Spleen (tissue), 11 donors: Measurements from ENCODE around the gene ACSF3. TPM values are rescaled to one million over a fixed set of nuclear protein-coding genes. Genes with fewer than 3 reads are reported as not detected.

Experiments
- DNase-seq: peaks from one replicate; pipeline ENCODE4 v3.0.0-alpha.2; 2020
- H3K27ac ChIP-seq, 8 donors: fragments of 200-600 bp; sonication (generic) in 7 of 8; 1 replicate in 4 of 8; 2 replicates in 4 of 8; pipeline versions ENCODE4 v1.5.0 to v1.8.0; 2016 to 2021; ENCODE audit warnings: inconsistent platforms in 4 of 8, mild to moderate bottlenecking in 4 of 8, moderate library complexity in 1 of 8
- H3K27me3 ChIP-seq, 7 donors: fragments of 200-600 bp; sonication (generic) in 6 of 7; replicated peaks in 1 of 7; 1 replicate in 4 of 7; 2 replicates in 3 of 7; pipeline versions ENCODE4 v1.5.0 to v1.8.0; 2016 to 2021; ENCODE audit warnings: inconsistent platforms in 3 of 7, mild to moderate bottlenecking in 1 of 7
- H3K36me3 ChIP-seq, 6 donors: fragments of 200-600 bp; sonication (generic) in 5 of 6; 1 replicate in 4 of 6; 2 replicates in 2 of 6; pipeline versions ENCODE4 v1.5.0 to v1.8.0; 2016 to 2021; ENCODE audit warnings: inconsistent platforms in 2 of 6
- H3K4me1 ChIP-seq, 6 donors: fragments of 200-600 bp; sonication (generic) in 5 of 6; 1 replicate in 3 of 6; 2 replicates in 3 of 6; pipeline versions ENCODE4 v1.5.0 to v1.8.0; 2016 to 2021; ENCODE audit warnings: inconsistent platforms in 3 of 6
- H3K4me3 ChIP-seq, 8 donors: fragments of 200-600 bp; sonication (generic) in 7 of 8; 1 replicate in 4 of 8; 2 replicates in 4 of 8; pipeline versions ENCODE4 v1.5.0 to v1.8.0; 2016 to 2021; ENCODE audit warnings: inconsistent platforms in 4 of 8, mild to moderate bottlenecking in 4 of 8, moderate library complexity in 2 of 8
- H3K9me3 ChIP-seq, 8 donors: fragments of 200-600 bp; sonication (generic) in 7 of 8; 1 replicate in 4 of 8; 2 replicates in 4 of 8; pipeline versions ENCODE4 v1.5.0 to v1.8.0; 2016 to 2021; ENCODE audit warnings: inconsistent platforms in 4 of 8
- POLR2A ChIP-seq, 3 donors: fragments of 450-650 bp; IDR thresholded peaks; one replicate each; pipeline ENCODE4 v1.5.1; 2017; ENCODE audit warnings: antibody characterized with exemption in 3 of 3, mild to moderate bottlenecking in 1 of 3
- POLR2AphosphoS5 ChIP-seq, 3 donors: sonication (generic); formaldehyde crosslinking; IDR thresholded peaks; one replicate each; pipeline ENCODE4 v1.5.1; 2017; ENCODE audit warnings: antibody characterized with exemption in 3 of 3
- WGBS, 5 donors: extraction: QIAGEN DNeasy Blood & Tissue Kit in 3 of 5; methylation state at CpG; one replicate each; pipeline versions ENCODE4 v1.1.5 to v1.1.7; 2013 to 2018; 5-methylcytosine and 5-hydroxymethylcytosine counted together
- intact Hi-C: fragments of 100-400 bp; cut with DNase I; formaldehyde crosslinking; loops from one replicate; pipeline ENCODE4 v1.15.0; 2023; ENCODE audit warnings: low total_unique reads
- polyA plus RNA-seq, 3 donors: library from polyadenylated mRNA; stranded (reverse); fragments of 200-250 nt; gene quantifications; one replicate each; pipeline ENCODE4 v1.2.1, GENCODE V29; 2013
- total RNA-seq, 7 donors: library from RNA; depleted of rRNA in 3 of 7; stranded (reverse); fragments of >200 nt in 3 of 7; fragmentation: NEBNext Ultra II Directional in 4 of 7; extraction: Animal tissue kit (Norgen Biotek cat#: 25700) in 4 of 7; gene quantifications; one replicate each; pipeline versions ENCODE4 v1.1.0 to v1.2.1, GENCODE V29; 2016 to 2021
- TF ChIP-seq, protein P1 (sequence below), 11 experiments: fragments of 200-600 bp in 7 of 11; fragments of 450-650 bp in 4 of 11; sonication (generic) in 4 of 11; IDR thresholded peaks in 8 of 11; conservative IDR thresholded peaks in 3 of 11; 1 replicate in 7 of 11; 2 replicates in 4 of 11; pipeline versions ENCODE4 v1.4.0 to v1.8.0; 2016 to 2021; ENCODE audit warnings: antibody characterized with exemption in 11 of 11, inconsistent platforms in 4 of 11, mild to moderate bottlenecking in 1 of 11
- donor health status: healthy with polysubstance abuse.
- donor health status: DM: no; HTN: no; CAD: no; lungs with moderate emphysema.
- donor health status: DM: no; HTN: no; CAD: no.
- donor health status: Bipolar disorder and iron deficiency.
- donor health status: healthy.
- donor health status: DM: no; HTN: no; CAD: no.
- donor health status: DM: yes; HTN: yes; CAD: no.

ACSF3 gene
- total and polyA plus RNA-seq, 10 donors, result 35.4 to 68.1 (median 49.1) TPM

DNA sequence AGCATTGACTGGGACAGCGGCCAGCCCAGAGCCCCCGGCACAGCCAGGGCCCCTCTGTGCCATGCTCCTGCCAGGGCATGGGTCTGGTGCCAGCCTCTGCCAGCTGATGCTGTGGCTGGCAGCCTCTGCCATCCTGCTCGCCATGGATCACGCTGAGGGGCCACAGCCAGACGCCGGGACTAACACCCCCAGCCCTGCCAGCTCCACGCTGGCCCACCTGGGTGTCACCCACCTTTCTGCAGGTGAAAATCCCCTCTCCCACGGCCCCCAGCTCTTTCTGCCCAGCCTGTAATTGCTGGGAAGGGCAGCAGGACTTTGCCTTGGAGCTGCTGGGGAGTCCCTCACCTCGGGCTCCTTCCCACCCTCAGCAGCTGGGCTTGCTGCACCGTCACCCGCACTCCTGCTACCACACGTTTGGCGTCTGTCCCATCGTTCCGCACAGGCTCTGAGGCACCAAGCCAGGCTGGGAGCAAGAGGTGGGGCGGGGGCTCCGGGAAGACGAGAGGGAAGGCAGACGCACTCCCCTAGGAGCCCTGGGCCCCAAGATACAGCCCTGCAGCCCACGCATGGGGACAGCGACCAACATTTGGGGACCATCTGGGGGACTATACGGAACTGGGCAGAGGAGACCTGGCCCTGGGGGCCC is 42.0 kb upstream of the ACSF3 start:
- DNase-seq, result peak; percentile 60
- peaks cover 0 to 27% (median 3%) of the 10 kb centered on the region in 6 donors for H3K4me1 ChIP-seq
- WGBS, 5 donors, result 74 to 93% (median 84%) methylated on average over 13 to 22 of the region's 22 CpGs

DNA sequence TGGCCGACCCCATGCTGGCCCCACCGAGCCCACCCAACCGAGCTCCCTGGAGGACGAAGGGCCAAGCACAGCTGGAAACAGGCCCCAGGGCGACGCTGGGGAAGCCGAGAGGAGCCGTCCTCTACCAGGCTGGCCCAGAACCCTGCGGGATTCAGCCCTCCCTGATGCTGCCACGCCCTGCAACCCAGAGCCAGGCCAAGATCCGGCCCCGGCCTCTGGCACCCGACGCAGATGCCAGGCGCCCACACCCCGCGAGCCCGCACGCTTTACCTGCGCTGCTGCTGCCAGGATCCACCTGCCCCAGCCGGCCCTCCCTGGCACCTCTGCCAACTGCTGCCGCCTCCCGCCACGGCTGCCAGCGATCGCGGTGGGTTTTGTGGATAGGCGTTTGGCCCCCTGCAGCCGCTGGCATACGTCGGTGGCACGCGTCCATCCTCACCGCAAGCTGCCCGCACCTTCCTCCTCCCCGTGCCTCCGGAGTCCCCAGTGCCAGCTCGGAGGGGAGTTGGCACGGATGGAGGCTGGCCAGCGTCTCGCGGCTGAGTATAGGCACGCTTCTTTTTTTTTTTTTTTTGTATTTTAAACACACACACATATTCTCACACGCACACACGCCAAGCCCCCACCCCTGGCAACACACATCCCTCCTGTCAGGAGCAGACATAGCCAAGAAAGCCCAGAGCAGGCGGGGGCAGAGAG is 41.3 kb upstream of the ACSF3 start:
- peak; percentile 68 for DNase-seq

More for the DNA sequence above, 42.0 kb upstream of the ACSF3 start:
- intact Hi-C loops, result no loop called here
- Histone ChIP-seq H3K27me3 (peaks cover 0 to 82% (median 9%) of the 10 kb centered on the region in 7 donors), H3K4me3 (no peak overlapping the region), H3K36me3 (no peaks in the 10 kb centered on the region), H3K9me3 (no peaks in the 10 kb centered on the region), H3K27ac (no peak overlapping the region)
- TF ChIP-seq POLR2AphosphoS5 (IDR thresholded peaks at IDR 0.05) (no peak), POLR2A (IDR thresholded peaks at IDR 0.05) (no peak)
- TF ChIP-seq, protein P1, sequence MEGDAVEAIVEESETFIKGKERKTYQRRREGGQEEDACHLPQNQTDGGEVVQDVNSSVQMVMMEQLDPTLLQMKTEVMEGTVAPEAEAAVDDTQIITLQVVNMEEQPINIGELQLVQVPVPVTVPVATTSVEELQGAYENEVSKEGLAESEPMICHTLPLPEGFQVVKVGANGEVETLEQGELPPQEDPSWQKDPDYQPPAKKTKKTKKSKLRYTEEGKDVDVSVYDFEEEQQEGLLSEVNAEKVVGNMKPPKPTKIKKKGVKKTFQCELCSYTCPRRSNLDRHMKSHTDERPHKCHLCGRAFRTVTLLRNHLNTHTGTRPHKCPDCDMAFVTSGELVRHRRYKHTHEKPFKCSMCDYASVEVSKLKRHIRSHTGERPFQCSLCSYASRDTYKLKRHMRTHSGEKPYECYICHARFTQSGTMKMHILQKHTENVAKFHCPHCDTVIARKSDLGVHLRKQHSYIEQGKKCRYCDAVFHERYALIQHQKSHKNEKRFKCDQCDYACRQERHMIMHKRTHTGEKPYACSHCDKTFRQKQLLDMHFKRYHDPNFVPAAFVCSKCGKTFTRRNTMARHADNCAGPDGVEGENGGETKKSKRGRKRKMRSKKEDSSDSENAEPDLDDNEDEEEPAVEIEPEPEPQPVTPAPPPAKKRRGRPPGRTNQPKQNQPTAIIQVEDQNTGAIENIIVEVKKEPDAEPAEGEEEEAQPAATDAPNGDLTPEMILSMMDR (IDR thresholded peaks at IDR 0.05 in 8 of 11, conservative IDR thresholded peaks at IDR 0.05 in 3 of 11), result no peak

DNA sequence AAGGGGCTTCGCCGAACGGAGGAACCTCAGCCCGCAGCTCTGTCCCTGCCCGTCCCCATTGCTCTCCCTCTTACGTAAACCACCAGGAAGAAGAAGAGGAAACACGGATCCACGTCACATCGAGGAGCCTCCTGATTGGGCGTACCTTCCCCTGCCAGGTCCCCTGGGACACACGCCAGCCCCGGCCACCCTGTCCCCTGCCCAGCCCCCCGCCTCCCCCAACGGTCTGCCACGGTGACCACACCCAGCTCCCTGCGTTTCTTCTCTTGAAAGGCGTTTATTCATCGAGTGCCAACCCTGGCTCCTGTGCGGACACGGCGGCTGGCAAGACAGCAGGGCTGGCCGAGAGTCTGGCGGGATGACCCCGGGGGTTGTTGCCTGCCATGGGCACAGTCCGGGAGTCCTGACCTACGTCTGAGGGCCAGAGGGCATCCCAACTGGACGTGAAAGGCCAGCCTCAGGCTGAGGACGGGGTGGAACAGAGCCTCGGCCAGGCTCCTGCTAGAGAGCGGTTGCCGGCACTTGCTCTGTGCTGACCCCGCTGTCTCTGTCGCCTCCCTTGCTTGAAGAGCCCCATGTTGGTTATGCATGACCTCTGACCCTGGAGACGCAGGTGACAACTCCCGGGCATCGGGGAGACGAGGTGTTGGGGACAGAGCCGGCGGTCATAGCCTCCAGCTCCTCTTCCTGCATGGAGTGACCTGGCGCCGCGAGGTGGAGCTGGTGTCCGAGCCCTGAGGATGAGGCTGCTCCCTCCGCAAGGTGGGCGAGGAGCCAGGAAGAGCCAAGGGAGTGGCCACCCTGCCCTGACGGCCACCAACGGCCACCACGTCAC is 40.5 kb upstream of the ACSF3 start:
- no peak for DNase-seq
- 45 to 77% (median 56%) methylated on average over 29 to 48 of the region's 48 CpGs for WGBS, 5 donors
- no peaks in the 10 kb centered on the region for H3K9me3 ChIP-seq
- peaks cover 0 to 90% (median 9%) of the 10 kb centered on the region in 7 donors for H3K27me3 ChIP-seq
- H3K4me3 ChIP-seq, result peak overlapping the region in 6 of 8 donors; percentile 3 to 52 (median 18)
- H3K36me3 ChIP-seq, result no peaks in the 10 kb centered on the region
- peaks cover 0 to 27% (median 3%) of the 10 kb centered on the region in 6 donors for H3K4me1 ChIP-seq
- H3K27ac ChIP-seq, result peak overlapping the region in 3 of 8 donors; percentile 42 to 69 (median 42)
- intact Hi-C loops, result no loop called here
- TF ChIP-seq POLR2AphosphoS5 (IDR thresholded peaks at IDR 0.05) (peak; percentile 19 to 37 (median 33)), POLR2A (IDR thresholded peaks at IDR 0.05) (no peak)
- TF ChIP-seq, protein P1 (IDR thresholded peaks at IDR 0.05 in 8 of 11, conservative IDR thresholded peaks at IDR 0.05 in 3 of 11), result no peak

More for the DNA sequence above, 41.3 kb upstream of the ACSF3 start:
- peak overlapping the region in 3 of 8 donors; percentile 42 to 69 (median 42) for H3K27ac ChIP-seq
- intact Hi-C loops, result no loop called here
- H3K27me3 ChIP-seq, result peaks cover 0 to 89% (median 9%) of the 10 kb centered on the region in 7 donors
- 77 to 92% (median 80%) methylated on average over 35 to 46 of the region's 46 CpGs for WGBS, 5 donors
- TF ChIP-seq POLR2AphosphoS5 (IDR thresholded peaks at IDR 0.05), result no peak
- TF ChIP-seq POLR2A (IDR thresholded peaks at IDR 0.05), result no peak
- TF ChIP-seq, protein P1 (IDR thresholded peaks at IDR 0.05 in 8 of 11, conservative IDR thresholded peaks at IDR 0.05 in 3 of 11), result no peak
- H3K4me1 ChIP-seq, result peaks cover 0 to 27% (median 3%) of the 10 kb centered on the region in 6 donors
- no peaks in the 10 kb centered on the region for H3K9me3 ChIP-seq
- H3K36me3 ChIP-seq, result no peaks in the 10 kb centered on the region
- H3K4me3 ChIP-seq, result peak overlapping the region in 6 of 8 donors; percentile 3 to 52 (median 18)
